ENCODE results near the gene COL26A1.
"Not testable (repeated sequence)": the region's sequence is repeated elsewhere in the genome, so short reads cannot be mapped to it uniquely, and the experiment has no call there.

Gene COL26A1

DNA sequence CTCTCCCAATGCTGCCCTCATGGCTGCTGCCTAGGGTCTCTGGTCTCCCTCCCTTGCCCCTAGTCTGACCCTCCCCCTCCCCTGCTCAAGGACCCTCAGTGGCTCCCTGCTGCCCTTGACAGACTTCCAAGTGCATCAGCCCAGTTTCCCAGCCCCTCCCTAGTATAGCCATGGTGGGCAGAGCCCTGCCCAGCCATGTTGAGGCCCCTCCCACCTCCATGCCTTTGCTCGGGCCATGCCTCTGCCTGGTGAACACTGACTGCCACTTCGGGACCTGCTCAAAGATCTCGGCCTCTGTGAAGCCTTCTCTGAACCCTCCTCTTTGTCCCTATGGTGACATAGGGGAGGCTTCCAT lies 193.2 kb downstream of the COL26A1 start:
- H3K27ac ChIP-seq = no peak overlapping the region
- TF ChIP-seq, protein P1, sequence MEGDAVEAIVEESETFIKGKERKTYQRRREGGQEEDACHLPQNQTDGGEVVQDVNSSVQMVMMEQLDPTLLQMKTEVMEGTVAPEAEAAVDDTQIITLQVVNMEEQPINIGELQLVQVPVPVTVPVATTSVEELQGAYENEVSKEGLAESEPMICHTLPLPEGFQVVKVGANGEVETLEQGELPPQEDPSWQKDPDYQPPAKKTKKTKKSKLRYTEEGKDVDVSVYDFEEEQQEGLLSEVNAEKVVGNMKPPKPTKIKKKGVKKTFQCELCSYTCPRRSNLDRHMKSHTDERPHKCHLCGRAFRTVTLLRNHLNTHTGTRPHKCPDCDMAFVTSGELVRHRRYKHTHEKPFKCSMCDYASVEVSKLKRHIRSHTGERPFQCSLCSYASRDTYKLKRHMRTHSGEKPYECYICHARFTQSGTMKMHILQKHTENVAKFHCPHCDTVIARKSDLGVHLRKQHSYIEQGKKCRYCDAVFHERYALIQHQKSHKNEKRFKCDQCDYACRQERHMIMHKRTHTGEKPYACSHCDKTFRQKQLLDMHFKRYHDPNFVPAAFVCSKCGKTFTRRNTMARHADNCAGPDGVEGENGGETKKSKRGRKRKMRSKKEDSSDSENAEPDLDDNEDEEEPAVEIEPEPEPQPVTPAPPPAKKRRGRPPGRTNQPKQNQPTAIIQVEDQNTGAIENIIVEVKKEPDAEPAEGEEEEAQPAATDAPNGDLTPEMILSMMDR (IDR thresholded peaks at IDR 0.05) = no peak
- TF ChIP-seq ZFX (IDR thresholded peaks at IDR 0.05; ENCODE audit: borderline replicate concordance) = no peak

DNA sequence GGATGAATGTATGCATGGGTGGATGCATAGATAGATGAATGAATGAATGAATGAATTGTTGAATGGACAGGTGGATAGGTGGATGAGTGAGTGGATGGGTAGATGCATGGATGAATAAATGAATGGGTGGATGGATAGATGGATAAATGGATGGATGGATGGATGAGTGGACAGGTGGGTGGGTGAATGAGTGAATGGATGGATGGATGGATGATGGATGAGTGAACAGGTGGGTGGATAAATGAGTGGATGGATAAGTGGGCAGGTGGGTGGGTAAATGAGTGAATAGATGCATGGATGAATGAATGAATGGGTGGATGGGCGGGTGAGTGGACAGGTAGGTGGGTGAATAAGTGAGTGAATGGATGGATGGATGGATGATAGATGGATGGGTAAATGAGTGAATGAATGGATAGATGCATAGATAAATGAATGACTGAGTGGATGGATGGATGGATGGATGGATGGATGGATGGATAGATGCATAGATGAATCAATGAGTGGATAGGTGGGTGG lies 193.8 kb downstream of the COL26A1 start:
- TF ChIP-seq, protein P1 (IDR thresholded peaks at IDR 0.05) = no peak
- TF ChIP-seq ZFX (IDR thresholded peaks at IDR 0.05; ENCODE audit: borderline replicate concordance) = no peak
- H3K27ac ChIP-seq = no peak overlapping the region

DNA sequence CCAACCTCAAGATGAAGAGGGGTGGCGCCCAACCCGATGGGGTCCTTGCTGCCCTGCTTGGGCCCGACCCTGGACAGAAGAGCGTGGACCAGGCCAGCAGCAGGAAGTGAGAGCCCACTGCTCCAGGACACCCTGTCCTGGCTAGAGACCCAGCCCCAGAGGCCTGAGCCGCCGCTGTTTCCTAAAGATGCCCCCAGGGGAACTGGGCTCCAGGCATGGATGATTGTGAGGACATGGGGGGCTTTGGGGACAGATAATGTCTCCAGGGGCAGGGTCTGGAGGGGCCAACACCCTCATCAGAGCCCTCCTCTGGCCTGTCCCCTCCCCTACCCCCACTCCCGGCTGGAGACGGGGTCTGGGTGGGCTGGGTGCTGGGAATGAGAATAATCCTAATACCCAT lies 194.7 kb downstream of the COL26A1 start:
- TF ChIP-seq, protein P1 (IDR thresholded peaks at IDR 0.05) = no peak
- no peak for TF ChIP-seq ZFX (IDR thresholded peaks at IDR 0.05; ENCODE audit: borderline replicate concordance)
- no peak overlapping the region for H3K27ac ChIP-seq

DNA sequence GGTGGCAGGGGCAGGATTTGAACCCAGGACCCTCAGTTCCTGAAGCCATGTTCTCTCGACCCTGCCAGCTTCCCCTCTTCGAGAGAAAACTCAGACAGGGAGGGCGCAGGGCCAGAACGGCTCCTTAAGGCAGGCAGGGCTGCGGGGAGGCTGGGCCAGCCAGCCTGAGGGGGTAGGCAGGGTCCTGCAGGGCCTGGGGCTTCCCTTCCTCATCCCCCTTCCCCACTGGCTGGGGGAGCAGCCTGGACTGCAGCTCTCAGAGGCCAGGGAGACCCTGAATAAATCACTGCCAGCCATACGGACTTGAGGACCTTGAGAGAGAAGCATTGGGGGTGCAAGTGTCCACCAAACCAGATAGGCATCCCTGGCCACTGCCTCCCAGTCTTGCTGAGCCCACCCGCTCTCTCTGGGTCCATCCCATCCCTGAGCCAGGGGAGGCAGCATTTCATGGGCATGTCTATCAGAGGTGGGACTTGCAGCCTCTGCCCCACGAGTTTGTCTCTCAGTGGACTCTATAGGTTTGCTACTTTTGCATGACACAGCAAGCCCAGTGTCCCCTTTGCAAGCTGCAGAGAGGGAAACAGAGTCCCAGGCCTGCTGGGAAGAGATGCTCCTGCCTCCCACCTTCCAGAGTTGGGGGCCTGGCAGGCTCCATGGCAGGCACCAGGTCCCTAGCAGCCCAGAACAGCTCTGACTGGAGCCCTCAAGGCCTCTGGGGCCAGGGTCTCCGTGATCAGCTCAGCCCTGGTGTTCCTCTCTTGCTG lies 195.5 kb downstream of the COL26A1 start:
- no peak overlapping the region for H3K27ac ChIP-seq
- TF ChIP-seq, protein P1 (IDR thresholded peaks at IDR 0.05) = no peak
- no peak for TF ChIP-seq ZFX (IDR thresholded peaks at IDR 0.05; ENCODE audit: borderline replicate concordance)

DNA sequence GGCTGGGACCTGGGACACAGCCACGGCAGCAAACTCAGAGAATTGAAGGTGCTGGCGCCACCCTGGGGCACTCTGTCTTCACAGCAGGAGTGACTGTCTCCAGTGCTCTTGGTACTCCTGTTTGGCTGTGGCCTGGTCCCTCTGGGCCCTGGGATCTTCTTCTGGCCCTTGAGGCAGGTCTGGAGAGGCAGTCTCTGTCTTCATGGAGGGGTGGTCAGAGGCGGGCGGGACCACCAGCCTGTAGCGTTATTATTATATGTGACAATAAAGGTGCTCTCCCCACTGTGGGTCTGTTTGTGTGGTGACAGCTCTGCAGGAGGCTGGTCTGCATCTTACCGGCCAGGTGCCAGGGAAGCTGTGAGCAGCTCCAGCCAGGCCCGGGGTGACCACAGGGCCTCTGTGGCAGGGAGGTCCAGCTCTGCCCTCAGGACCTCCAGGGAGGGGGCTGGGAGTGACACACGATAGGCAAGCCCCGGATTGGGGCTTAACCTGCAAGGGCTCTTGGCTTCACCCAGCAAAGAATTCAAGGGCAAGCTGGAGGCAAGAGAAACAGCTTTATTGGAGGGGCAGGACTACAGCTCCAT lies 196.2 kb downstream of the COL26A1 start:
- no peak overlapping the region for H3K27ac ChIP-seq
- TF ChIP-seq ZFX (IDR thresholded peaks at IDR 0.05; ENCODE audit: borderline replicate concordance) = no peak
- TF ChIP-seq, protein P1 (IDR thresholded peaks at IDR 0.05) = peak; percentile 32

DNA sequence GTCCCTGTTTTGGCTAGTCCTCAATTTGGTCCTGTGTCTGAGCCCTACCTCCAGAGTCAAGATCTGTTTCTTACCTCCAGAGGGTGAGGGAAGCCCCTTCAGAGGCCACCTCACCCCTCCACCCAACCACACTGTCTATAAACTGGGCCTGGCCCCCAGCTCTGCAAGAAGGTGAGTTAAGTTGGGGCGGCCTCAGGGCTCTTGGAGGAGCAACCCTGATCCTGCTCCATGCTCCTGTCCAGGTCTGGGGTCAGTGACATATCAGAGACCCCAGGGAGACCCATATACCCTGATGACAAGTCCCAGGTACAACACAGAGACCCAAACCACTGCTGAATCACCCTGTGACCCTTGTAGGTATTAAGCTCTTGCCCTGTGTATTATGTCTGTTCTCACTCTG lies 196.9 kb downstream of the COL26A1 start:
- no peak overlapping the region for H3K27ac ChIP-seq
- TF ChIP-seq ZFX (IDR thresholded peaks at IDR 0.05; ENCODE audit: borderline replicate concordance) = no peak
- TF ChIP-seq, protein P1 (IDR thresholded peaks at IDR 0.05) = no peak

DNA sequence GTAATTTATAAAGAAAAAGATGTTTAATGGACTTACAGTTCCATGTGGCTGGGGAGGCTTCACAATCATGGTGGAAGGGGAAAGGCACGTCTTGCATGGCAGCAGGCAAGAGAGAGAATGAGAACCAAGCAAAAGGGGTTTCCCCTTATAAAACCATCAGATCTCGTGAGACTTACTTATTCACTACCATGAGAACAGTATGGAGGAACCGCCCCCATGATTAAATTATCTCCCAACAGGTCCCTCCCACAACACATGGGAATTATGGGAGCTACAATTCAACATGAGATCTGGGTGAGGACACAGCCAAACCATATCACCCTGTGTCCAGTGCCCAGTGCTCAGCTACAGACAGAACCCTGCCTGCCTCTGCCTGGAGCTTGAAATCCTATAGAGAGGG lies 197.3 kb downstream of the COL26A1 start:
- H3K27ac ChIP-seq = not testable (repeated sequence)
